Breast epithelium (tissue), 4 donors: ENCODE results near the gene ZNF407. TPM values are rescaled to one million over a fixed set of nuclear protein-coding genes. Genes with fewer than 3 reads are reported as not detected.

Experiments
- DNase-seq, 2 donors: peaks; one replicate each; pipeline ENCODE4 v3.0.0-alpha.2; 2019; ENCODE audit warnings: low spot score in 2 of 2
- H3K27ac ChIP-seq, 2 donors: fragments of 200-600 bp; sonication (generic) in 1 of 2; one replicate each; pipeline ENCODE4 v1.5.1; 2016 to 2019; ENCODE audit warnings: mild to moderate bottlenecking in 1 of 2
- H3K27me3 ChIP-seq, 2 donors: fragments of 200-600 bp; sonication (generic) in 1 of 2; one replicate each; pipeline versions ENCODE4 v1.5.1 to v1.6.0; 2017 to 2019; ENCODE audit warnings: control low read depth in 1 of 2, mild to moderate bottlenecking in 1 of 2
- H3K36me3 ChIP-seq: fragments of 200-600 bp; one replicate; pipeline ENCODE4 v1.5.1; 2019
- H3K4me1 ChIP-seq, 2 donors: fragments of 200-600 bp; sonication (generic); one replicate each; pipeline ENCODE4 v1.5.1; 2016 to 2019; ENCODE audit warnings: control low read depth in 1 of 2
- H3K4me3 ChIP-seq, 3 donors: fragments of 200-600 bp; sonication (generic); 1 replicate in 2 of 3; 2 replicates in 1 of 3; pipeline ENCODE4 v1.5.1; 2016 to 2019; ENCODE audit warnings: mild to moderate bottlenecking in 3 of 3, moderate library complexity in 2 of 3
- H3K9me3 ChIP-seq, 2 donors: fragments of 200-600 bp; sonication (generic) in 1 of 2; one replicate each; pipeline ENCODE4 v1.5.1; 2016 to 2019; ENCODE audit warnings: control low read depth in 1 of 2
- POLR2A ChIP-seq: fragments of 450-650 bp; IDR thresholded peaks from one replicate; pipeline ENCODE4 v1.6.1; 2016; ENCODE audit warnings: antibody characterized with exemption, mild to moderate bottlenecking, moderate library complexity
- POLR2AphosphoS5 ChIP-seq, 3 donors: sonication (generic); formaldehyde crosslinking; IDR thresholded peaks; one replicate each; pipeline ENCODE4 v1.6.1; 2017; ENCODE audit warnings: antibody characterized with exemption in 3 of 3
- intact Hi-C: fragments of 100-400 bp; cut with DNase I; formaldehyde crosslinking; loops from one replicate; pipeline ENCODE4 v1.15.1; 2023; ENCODE audit warnings: low total_unique reads
- total RNA-seq, 3 donors: library from RNA; depleted of rRNA; stranded (reverse); fragments of >200 nt; gene quantifications; one replicate each; pipeline ENCODE4 v1.1.0, GENCODE V29; 2016
- TF ChIP-seq, protein P1 (sequence below), 3 donors: fragments of 450-650 bp; IDR thresholded peaks; one replicate each; pipeline ENCODE4 v1.5.1; 2016 to 2017; ENCODE audit warnings: antibody characterized with exemption in 3 of 3, mild to moderate bottlenecking in 3 of 3, moderate library complexity in 3 of 3

ZNF407 gene
- total RNA-seq, 3 donors from 2014 or later: 14.9 to 30.1 (median 22.3) TPM

DNA sequence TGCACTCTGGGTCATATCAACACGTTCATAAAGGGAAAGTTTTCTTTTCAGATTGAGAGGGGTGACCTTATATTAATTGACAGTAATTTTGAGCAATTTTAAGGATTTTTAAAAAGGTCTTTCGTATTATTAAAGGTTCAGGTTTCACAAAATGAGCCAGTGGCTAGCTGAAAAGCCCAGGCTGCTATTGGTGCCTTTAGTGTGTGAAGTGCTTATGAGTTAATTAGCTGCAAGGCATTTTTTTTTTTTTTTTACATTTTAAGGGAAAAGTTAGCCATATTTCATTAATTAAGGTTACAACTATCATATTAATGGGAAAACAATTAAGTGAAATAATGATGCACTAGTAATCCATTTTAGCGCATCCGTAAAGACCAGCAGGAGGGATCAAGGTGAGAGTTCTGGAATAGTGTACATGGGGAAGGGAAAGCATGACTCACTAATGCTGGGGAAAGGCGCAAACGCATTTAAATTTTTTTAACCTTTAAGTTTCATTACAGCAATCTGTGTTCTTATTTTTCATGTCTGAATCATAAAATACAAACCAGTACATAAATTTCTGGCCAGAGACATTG lies 200.0 kb downstream of the ZNF407 start:
- Histone ChIP-seq H3K27me3 (no peaks in the 10 kb centered on the region), H3K36me3 (no peaks in the 10 kb centered on the region), H3K4me3 (no peak overlapping the region), H3K9me3 (no peaks in the 10 kb centered on the region), H3K27ac (no peak overlapping the region), H3K4me1 (no peaks in the 10 kb centered on the region)
- DNase-seq: no peak
- intact Hi-C loops: no loop called here
- TF ChIP-seq, protein P1, sequence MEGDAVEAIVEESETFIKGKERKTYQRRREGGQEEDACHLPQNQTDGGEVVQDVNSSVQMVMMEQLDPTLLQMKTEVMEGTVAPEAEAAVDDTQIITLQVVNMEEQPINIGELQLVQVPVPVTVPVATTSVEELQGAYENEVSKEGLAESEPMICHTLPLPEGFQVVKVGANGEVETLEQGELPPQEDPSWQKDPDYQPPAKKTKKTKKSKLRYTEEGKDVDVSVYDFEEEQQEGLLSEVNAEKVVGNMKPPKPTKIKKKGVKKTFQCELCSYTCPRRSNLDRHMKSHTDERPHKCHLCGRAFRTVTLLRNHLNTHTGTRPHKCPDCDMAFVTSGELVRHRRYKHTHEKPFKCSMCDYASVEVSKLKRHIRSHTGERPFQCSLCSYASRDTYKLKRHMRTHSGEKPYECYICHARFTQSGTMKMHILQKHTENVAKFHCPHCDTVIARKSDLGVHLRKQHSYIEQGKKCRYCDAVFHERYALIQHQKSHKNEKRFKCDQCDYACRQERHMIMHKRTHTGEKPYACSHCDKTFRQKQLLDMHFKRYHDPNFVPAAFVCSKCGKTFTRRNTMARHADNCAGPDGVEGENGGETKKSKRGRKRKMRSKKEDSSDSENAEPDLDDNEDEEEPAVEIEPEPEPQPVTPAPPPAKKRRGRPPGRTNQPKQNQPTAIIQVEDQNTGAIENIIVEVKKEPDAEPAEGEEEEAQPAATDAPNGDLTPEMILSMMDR (IDR thresholded peaks at IDR 0.05): no peak
- TF ChIP-seq POLR2A (no peak), POLR2AphosphoS5 (IDR thresholded peaks at IDR 0.05) (no peak)

DNA sequence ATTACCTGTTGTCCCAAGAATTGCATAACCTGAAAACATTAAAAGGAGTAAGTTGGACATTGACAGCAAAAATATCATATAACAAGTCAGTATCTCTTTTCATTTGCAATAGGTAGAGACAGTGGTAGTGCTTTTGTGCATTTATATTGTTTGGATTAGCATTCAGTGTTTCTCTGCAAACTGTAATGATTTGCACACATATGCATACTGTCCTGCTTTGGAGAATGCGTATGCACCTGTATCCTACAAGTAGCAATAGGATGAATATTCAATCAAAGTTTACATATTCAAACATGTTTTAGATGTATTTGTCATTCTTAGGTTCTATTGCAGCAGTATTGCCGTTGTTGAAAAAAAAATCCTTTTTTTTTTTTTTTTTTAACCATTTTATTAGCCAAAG lies 201.9 kb downstream of the ZNF407 start:
- no peaks in the 10 kb centered on the region for H3K36me3 ChIP-seq
- no peak overlapping the region for H3K4me3 ChIP-seq
- no peak overlapping the region for H3K27ac ChIP-seq
- no peak for DNase-seq
- intact Hi-C loops: no loop called here
- TF ChIP-seq POLR2AphosphoS5 (IDR thresholded peaks at IDR 0.05) (no peak), POLR2A (no peak)
- TF ChIP-seq, protein P1 (IDR thresholded peaks at IDR 0.05): no peak
- no peaks in the 10 kb centered on the region for H3K9me3 ChIP-seq
- no peaks in the 10 kb centered on the region for H3K4me1 ChIP-seq
- no peaks in the 10 kb centered on the region for H3K27me3 ChIP-seq

DNA sequence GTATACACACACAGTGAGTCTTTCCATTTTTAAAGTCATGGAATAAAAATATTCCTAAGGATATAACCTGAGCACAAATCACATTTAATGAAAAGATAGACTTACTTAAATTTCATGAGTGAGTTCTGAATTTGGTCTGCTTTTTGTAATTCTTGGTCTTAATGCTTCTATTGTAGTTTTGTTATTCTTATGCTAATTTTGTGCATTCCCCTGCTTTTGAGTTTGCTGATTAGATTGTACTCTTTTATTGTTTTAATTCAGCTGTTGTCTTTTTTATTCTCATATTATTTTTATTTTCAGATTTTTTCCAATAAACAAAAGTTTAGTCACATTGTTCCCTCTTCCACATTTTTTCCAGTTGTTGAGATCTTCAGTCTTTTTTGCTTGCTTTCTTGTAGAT lies 202.4 kb downstream of the ZNF407 start:
- intact Hi-C loops: no loop called here
- H3K4me3 ChIP-seq: no peak overlapping the region
- no peaks in the 10 kb centered on the region for H3K27me3 ChIP-seq

DNA sequence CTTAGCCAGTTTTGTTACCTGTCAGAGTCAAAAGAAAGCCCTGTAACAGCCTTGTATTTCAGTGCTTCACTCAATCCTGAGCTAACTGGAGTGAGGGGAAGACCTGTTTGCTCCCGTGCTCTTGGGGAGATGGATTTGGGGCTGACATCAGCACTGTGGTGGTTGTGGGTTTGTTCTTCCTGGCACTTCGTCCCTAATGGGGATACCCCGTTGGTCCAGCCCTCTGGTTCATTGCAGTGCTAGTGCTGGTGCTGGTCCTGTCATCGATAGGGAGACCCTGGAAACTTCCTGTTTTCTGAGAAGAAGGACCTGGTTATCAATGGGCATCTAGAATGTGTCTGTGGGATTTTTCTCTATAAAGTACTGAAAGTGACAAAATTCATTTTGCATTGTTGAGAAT lies 205.4 kb downstream of the ZNF407 start:
- TF ChIP-seq, protein P1 (IDR thresholded peaks at IDR 0.05): no peak
- intact Hi-C loops: no loop called here
- no peaks in the 10 kb centered on the region for H3K36me3 ChIP-seq
- H3K9me3 ChIP-seq: no peaks in the 10 kb centered on the region
- no peaks in the 10 kb centered on the region for H3K4me1 ChIP-seq
- H3K27ac ChIP-seq: no peak overlapping the region
- no peak for DNase-seq
- no peaks in the 10 kb centered on the region for H3K27me3 ChIP-seq
- H3K4me3 ChIP-seq: no peak overlapping the region

More for the DNA sequence above, 202.4 kb downstream of the ZNF407 start:
- H3K36me3 ChIP-seq: no peaks in the 10 kb centered on the region
- TF ChIP-seq, protein P1 (IDR thresholded peaks at IDR 0.05): no peak
- TF ChIP-seq POLR2A: no peak
- TF ChIP-seq POLR2AphosphoS5 (IDR thresholded peaks at IDR 0.05): no peak
- no peaks in the 10 kb centered on the region for H3K9me3 ChIP-seq
- no peak for DNase-seq
- H3K4me1 ChIP-seq: no peaks in the 10 kb centered on the region
- no peak overlapping the region for H3K27ac ChIP-seq

DNA sequence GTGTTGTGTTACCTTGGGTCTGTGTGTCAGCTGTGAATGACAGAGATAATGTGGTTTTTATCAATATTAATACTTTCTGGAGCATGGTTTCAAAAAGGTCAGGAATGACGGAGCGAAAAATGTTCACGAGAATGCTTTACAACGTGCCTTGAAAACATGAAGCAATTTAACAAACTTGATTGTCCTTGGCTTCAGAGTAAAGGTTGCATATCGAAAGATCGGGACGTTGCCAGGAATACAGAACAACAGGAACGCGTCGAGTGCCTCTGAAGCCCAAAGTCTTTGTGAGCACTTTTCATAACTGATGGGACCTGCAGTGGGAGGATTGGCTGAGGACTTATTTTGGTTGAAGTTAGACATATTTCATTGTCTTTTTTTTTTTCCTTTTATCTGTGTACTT lies 206.1 kb downstream of the ZNF407 start:
- no peaks in the 10 kb centered on the region for H3K36me3 ChIP-seq
- DNase-seq: no peak
- no peaks in the 10 kb centered on the region for H3K9me3 ChIP-seq
- H3K27me3 ChIP-seq: no peaks in the 10 kb centered on the region
- no peak overlapping the region for H3K4me3 ChIP-seq
- intact Hi-C loops: no loop called here
- no peaks in the 10 kb centered on the region for H3K4me1 ChIP-seq
- no peak for TF ChIP-seq POLR2A
- TF ChIP-seq, protein P1 (IDR thresholded peaks at IDR 0.05): no peak
- H3K27ac ChIP-seq: no peak overlapping the region
